GM18520 (cell line): ENCODE data around the gene NRXN2.

Source experiments
- ATAC-seq: cut with Tn5 transposase; IDR thresholded peaks from one replicate; pipeline ENCODE4 v1.9.1; 2021; ENCODE audit not compliant: unreplicated experiment

The NRXN2 gene

GRCh38 chr11:64632654-64633053 lies 90.3 kb downstream of the NRXN2 start:
- no peak for ATAC-seq

GRCh38 chr11:64632237-64632636 lies 90.8 kb downstream of the NRXN2 start:
- ATAC-seq: no peak

- ATAC-seq: no peak
Measured at GRCh38 chr11:64631675-64632074, 91.3 kb downstream of the NRXN2 start.

- ATAC-seq: no peak
Measured at GRCh38 chr11:64629796-64630562, 93.0 kb downstream of the NRXN2 start.

GRCh38 chr11:64629103-64629502 lies 93.9 kb downstream of the NRXN2 start:
- no peak for ATAC-seq

GRCh38 chr11:64628596-64628995 lies 94.4 kb downstream of the NRXN2 start:
- no peak for ATAC-seq

GRCh38 chr11:64627371-64627770 lies 95.6 kb downstream of the NRXN2 start:
- no peak for ATAC-seq

GRCh38 chr11:64626637-64627036 lies 96.4 kb downstream of the NRXN2 start:
- ATAC-seq: no peak

GRCh38 chr11:64624883-64625481 lies 98.0 kb downstream of the NRXN2 start:
- no peak for ATAC-seq

GRCh38 chr11:64622681-64623080 lies 100.3 kb downstream of the NRXN2 start:
- no peak for ATAC-seq

- ATAC-seq: no peak
Measured at GRCh38 chr11:64621283-64622019, 101.5 kb downstream of the NRXN2 start.

- ATAC-seq: no peak
Measured at GRCh38 chr11:64620381-64620971, 102.5 kb downstream of the NRXN2 start.

GRCh38 chr11:64619811-64620380 lies 103.1 kb downstream of the NRXN2 start:
- no peak for ATAC-seq

GRCh38 chr11:64619196-64619595 lies 103.8 kb downstream of the NRXN2 start:
- ATAC-seq: no peak

GRCh38 chr11:64616817-64617216 lies 106.2 kb downstream of the NRXN2 start:
- ATAC-seq: no peak

- no peak for ATAC-seq
Measured at GRCh38 chr11:64614917-64615316, 108.1 kb downstream of the NRXN2 start.

- ATAC-seq: no peak
Measured at GRCh38 chr11:64613648-64614047, 109.3 kb downstream of the NRXN2 start.

GRCh38 chr11:64611869-64612646 lies 110.9 kb downstream of the NRXN2 start:
- no peak for ATAC-seq

- ATAC-seq: no peak
Measured at GRCh38 chr11:64611176-64611575, 111.8 kb downstream of the NRXN2 start.

- ATAC-seq: no peak
Measured at GRCh38 chr11:64610596-64610995, 112.4 kb downstream of the NRXN2 start.
